GM23338 (cell line): ENCODE results near the gene MEF2A. TPM values are rescaled to one million over a fixed set of nuclear protein-coding genes. Genes with fewer than 3 reads are reported as not detected.

ENCODE experiments used
- ATAC-seq: fragments of 200-7000 bp; cut with Tn5 transposase; 3 replicates; pipeline ENCODE4 v1.9.1; 2020
- DNase-seq: peaks from one replicate; pipeline ENCODE4 v3.0.0-alpha.2; 2015; ENCODE audit warnings: low spot score
- H2AFZ ChIP-seq: fragments of 200-600 bp; sonication (generic); 2 replicates; pipeline ENCODE4 v1.8.0; 2016; ENCODE audit warnings: antibody characterized with exemption, mild to moderate bottlenecking, moderate library complexity
- H3F3A ChIP-seq: fragments of 200-600 bp; sonication (generic); replicated peaks from 2 replicates; pipeline ENCODE4 v1.8.0; 2017; ENCODE audit warnings: antibody characterized with exemption, mixed run types, low read depth
- H3K27ac ChIP-seq: fragments of 200-600 bp; sonication (generic); 2 replicates; pipeline ENCODE4 v1.6.1; 2016; ENCODE audit warnings: low read depth
- H3K27me3 ChIP-seq: fragments of 200-600 bp; sonication (generic); 2 replicates; pipeline ENCODE4 v1.8.0; 2016; ENCODE audit warnings: mild to moderate bottlenecking, mixed run types, moderate library complexity; ENCODE audit not compliant: insufficient read depth
- H3K36me3 ChIP-seq: fragments of 200-600 bp; sonication (generic); 2 replicates; pipeline ENCODE4 v1.8.0; 2016; ENCODE audit warnings: mild to moderate bottlenecking; ENCODE audit not compliant: insufficient read depth
- H3K4me1 ChIP-seq: fragments of 200-600 bp; sonication (generic); 2 replicates; pipeline ENCODE4 v1.8.0; 2016; ENCODE audit warnings: mild to moderate bottlenecking, moderate library complexity; ENCODE audit not compliant: insufficient read depth
- H3K4me2 ChIP-seq: fragments of 200-600 bp; sonication (generic); 2 replicates; pipeline ENCODE4 v1.7.1; 2017; ENCODE audit warnings: mixed run types
- H3K4me3 ChIP-seq: fragments of 200-600 bp; sonication (generic); 2 replicates; pipeline ENCODE4 v1.6.1; 2016; ENCODE audit warnings: mixed run types
- H3K79me2 ChIP-seq: fragments of 200-600 bp; sonication (generic); replicated peaks from 2 replicates; pipeline ENCODE4 v1.8.0; 2017; ENCODE audit warnings: mild to moderate bottlenecking; ENCODE audit not compliant: insufficient read depth
- H3K9me2 ChIP-seq: fragments of 200-600 bp; sonication (generic); 2 replicates; pipeline ENCODE4 v1.8.0; 2017; ENCODE audit not compliant: insufficient read depth
- H4K20me1 ChIP-seq: fragments of 200-600 bp; sonication (generic); replicated peaks from 2 replicates; pipeline ENCODE4 v1.8.0; 2017; ENCODE audit warnings: mild to moderate bottlenecking; ENCODE audit not compliant: insufficient read depth
- H3K27ac Mint-ChIP-seq: 2 replicates; pipeline ENCODE4 v1.8.0; 2020; ENCODE audit warnings: inconsistent platforms, mild to moderate bottlenecking, moderate library complexity, mixed read lengths
- H3K27me3 Mint-ChIP-seq: 3 replicates; pipeline ENCODE4 v1.8.0; 2022; ENCODE audit warnings: low read depth, mild to moderate bottlenecking, moderate library complexity, mixed read lengths, inconsistent platforms; ENCODE audit not compliant: insufficient read depth, poor library complexity
- H3K36me3 Mint-ChIP-seq: 3 replicates; pipeline ENCODE4 v1.8.0; 2021; ENCODE audit warnings: low read depth, mild to moderate bottlenecking, inconsistent platforms, moderate library complexity, mixed read lengths
- H3K4me1 Mint-ChIP-seq: 3 replicates; pipeline ENCODE4 v1.8.0; 2020; ENCODE audit warnings: mild to moderate bottlenecking, inconsistent platforms, mixed read lengths
- H3K4me3 Mint-ChIP-seq: 3 replicates; pipeline ENCODE4 v1.8.0; 2021; ENCODE audit warnings: moderate library complexity, mild to moderate bottlenecking, inconsistent platforms, mixed read lengths
- H3K9me3 Mint-ChIP-seq: 3 replicates; pipeline ENCODE4 v1.8.0; 2020; ENCODE audit warnings: moderate library complexity, mild to moderate bottlenecking, inconsistent platforms, mixed read lengths
- CREB1 ChIP-seq: fragments of 250-450 bp; sonication (Bioruptor Pico); IDR thresholded peaks from 2 replicates; pipeline ENCODE4 v1.5.0; 2020; ENCODE audit warnings: low read depth, mild to moderate bottlenecking, moderate library complexity
- CTCF ChIP-seq, 2 experiments: fragments of 200-600 bp in 1 of 2; sonication (generic) in 1 of 2; conservative IDR thresholded peaks; 2 replicates each; pipeline versions ENCODE4 v1.5.1 to v1.6.1; 2016 to 2017; ENCODE audit warnings: antibody characterized with exemption in 2 of 2, low read depth in 2 of 2, mild to moderate bottlenecking in 2 of 2, moderate library complexity in 1 of 2
- ETS1 ChIP-seq: IDR thresholded peaks from 2 replicates; pipeline ENCODE4 v1.6.1; 2016; ENCODE audit warnings: antibody characterized with exemption
- EZH2 ChIP-seq: fragments of 200-600 bp; sonication (generic); IDR thresholded peaks from one replicate; pipeline ENCODE4 v1.8.0; 2017; ENCODE audit warnings: antibody characterized with exemption, mild to moderate bottlenecking, low read depth; ENCODE audit not compliant: unreplicated experiment
- EZH2phosphoT487 ChIP-seq: fragments of 200-600 bp; sonication (generic); IDR thresholded peaks from one replicate; pipeline ENCODE4 v1.8.1; 2018; ENCODE audit warnings: antibody characterized with exemption; ENCODE audit not compliant: unreplicated experiment
- JUNB ChIP-seq: IDR thresholded peaks from one replicate; pipeline ENCODE4 v1.6.1; 2016; ENCODE audit warnings: antibody characterized with exemption; ENCODE audit not compliant: unreplicated experiment
- NANOG ChIP-seq: IDR thresholded peaks from 2 replicates; pipeline ENCODE4 v1.6.1; 2016; ENCODE audit warnings: antibody characterized with exemption, borderline replicate concordance
- POLR2AphosphoS5 ChIP-seq: IDR thresholded peaks from 2 replicates; pipeline ENCODE4 v1.6.1; 2016; ENCODE audit warnings: antibody characterized with exemption, low read depth
- STAT1 ChIP-seq: IDR thresholded peaks from one replicate; pipeline ENCODE4 v1.6.1; 2016; ENCODE audit warnings: antibody characterized with exemption; ENCODE audit not compliant: unreplicated experiment
- ZNF114 ChIP-seq: fragments of 250-450 bp; sonication (Bioruptor Pico); IDR thresholded peaks from 2 replicates; pipeline ENCODE4 v1.5.0; 2020; ENCODE audit warnings: mild to moderate bottlenecking, moderate library complexity
- ZNF331 ChIP-seq: fragments of 250-450 bp; sonication (Bioruptor Pico); IDR thresholded peaks from 2 replicates; pipeline ENCODE4 v1.5.0; 2020; ENCODE audit warnings: low read depth, mild to moderate bottlenecking, moderate library complexity
- ZNF462 ChIP-seq: fragments of 250-450 bp; sonication (Bioruptor Pico); IDR thresholded peaks from 2 replicates; pipeline ENCODE4 v1.5.0; 2020; ENCODE audit warnings: mild to moderate bottlenecking, moderate library complexity
- polyA plus RNA-seq: library from polyadenylated mRNA; unstranded; fragments of >200 nt; fragmentation: Nextera tagmentation; extraction: Ambion mirVana; gene quantifications from 2 replicates; pipeline ENCODE4 v1.2.1, GENCODE V29; 2016
- total RNA-seq: library from RNA; depleted of rRNA; stranded (reverse); fragments of >200 nt; shearing (Covaris generic); gene quantifications from 2 replicates; pipeline ENCODE4 v1.2.3, GENCODE V29; 2014
- TF ChIP-seq, protein P1 (sequence below): IDR thresholded peaks from one replicate; pipeline ENCODE4 v1.6.1; 2018; ENCODE audit warnings: antibody characterized with exemption; ENCODE audit not compliant: unreplicated experiment

MEF2A gene
- total and polyA plus RNA-seq, 2 experiments from 2014 or later: 20.3 to 42.3 TPM

DNA sequence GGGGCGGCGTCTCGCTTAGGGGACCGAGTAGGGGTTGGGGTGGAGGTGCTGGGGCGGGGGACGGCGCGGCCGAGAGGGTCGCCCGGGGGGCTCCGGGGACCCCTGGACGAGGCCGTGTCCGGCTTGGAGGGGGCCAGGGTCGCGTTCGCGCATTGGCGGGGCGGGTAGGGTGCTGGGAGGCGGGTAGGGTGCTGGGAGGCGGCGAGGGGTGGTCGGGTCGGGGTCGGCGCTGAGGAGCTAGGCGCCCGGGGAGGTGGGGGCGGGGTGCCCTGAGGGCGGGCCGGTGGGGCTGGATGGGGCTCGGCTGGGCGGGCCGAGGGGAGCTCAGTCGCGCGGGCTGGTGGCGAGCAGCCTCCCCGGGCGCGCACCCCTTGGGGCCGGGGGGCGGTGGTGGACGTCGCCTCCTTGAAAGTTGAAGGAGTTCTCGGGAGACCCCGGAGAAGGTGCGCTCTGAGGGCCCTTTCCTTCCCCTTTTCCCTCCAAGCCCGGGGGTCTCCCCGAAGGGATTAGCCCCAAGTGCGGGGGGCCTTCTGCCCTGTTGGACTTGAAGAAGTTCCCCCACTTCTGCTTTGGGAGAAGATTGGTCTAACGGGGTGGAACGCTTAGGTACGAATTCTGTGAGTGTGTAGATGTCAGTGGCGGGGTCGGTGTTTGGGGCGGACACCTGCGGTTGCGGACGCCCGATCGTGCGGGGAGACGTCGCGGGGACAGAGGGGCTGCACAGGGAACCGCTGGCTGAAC is 543 bp downstream of the MEF2A start:
- Mint-ChIP-seq H3K9me3 (no peaks in the 10 kb centered on the region), H3K4me3 (peak overlapping the region; percentile 96), H3K4me1 (peaks cover 51% of the 10 kb centered on the region), H3K36me3 (no peaks in the 10 kb centered on the region), H3K27ac (peak overlapping the region; percentile 78), H3K27me3 (peaks cover 10% of the 10 kb centered on the region)
- Histone ChIP-seq H3K4me1 (peaks cover 48% of the 10 kb centered on the region), H3K27me3 (no peaks in the 10 kb centered on the region), H3K36me3 (no peaks in the 10 kb centered on the region), H3K79me2 (peaks cover 49% of the 10 kb centered on the region), H3K9me2 (no peaks in the 10 kb centered on the region), H3K27ac (peak overlapping the region; percentile 95; the same call in 1 of the 2 replicates), H3K4me3 (peak overlapping the region; percentile 82), H2AFZ (no peak overlapping the region; the same call in 1 of the 2 replicates), H4K20me1 (peaks cover 9% of the 10 kb centered on the region; the same call in 1 of the 2 replicates), H3K4me2 (peak overlapping the region; percentile 88), H3F3A (no peaks in the 10 kb centered on the region; the same call in 1 of the 2 replicates)
- DNase-seq (peak; percentile 39), ATAC-seq (peak; percentile 24)
- TF ChIP-seq ZNF462 (CRISPR knock-in tag): no peak
- no peak for TF ChIP-seq CREB1 (CRISPR knock-in tag)
- TF ChIP-seq, protein P1, sequence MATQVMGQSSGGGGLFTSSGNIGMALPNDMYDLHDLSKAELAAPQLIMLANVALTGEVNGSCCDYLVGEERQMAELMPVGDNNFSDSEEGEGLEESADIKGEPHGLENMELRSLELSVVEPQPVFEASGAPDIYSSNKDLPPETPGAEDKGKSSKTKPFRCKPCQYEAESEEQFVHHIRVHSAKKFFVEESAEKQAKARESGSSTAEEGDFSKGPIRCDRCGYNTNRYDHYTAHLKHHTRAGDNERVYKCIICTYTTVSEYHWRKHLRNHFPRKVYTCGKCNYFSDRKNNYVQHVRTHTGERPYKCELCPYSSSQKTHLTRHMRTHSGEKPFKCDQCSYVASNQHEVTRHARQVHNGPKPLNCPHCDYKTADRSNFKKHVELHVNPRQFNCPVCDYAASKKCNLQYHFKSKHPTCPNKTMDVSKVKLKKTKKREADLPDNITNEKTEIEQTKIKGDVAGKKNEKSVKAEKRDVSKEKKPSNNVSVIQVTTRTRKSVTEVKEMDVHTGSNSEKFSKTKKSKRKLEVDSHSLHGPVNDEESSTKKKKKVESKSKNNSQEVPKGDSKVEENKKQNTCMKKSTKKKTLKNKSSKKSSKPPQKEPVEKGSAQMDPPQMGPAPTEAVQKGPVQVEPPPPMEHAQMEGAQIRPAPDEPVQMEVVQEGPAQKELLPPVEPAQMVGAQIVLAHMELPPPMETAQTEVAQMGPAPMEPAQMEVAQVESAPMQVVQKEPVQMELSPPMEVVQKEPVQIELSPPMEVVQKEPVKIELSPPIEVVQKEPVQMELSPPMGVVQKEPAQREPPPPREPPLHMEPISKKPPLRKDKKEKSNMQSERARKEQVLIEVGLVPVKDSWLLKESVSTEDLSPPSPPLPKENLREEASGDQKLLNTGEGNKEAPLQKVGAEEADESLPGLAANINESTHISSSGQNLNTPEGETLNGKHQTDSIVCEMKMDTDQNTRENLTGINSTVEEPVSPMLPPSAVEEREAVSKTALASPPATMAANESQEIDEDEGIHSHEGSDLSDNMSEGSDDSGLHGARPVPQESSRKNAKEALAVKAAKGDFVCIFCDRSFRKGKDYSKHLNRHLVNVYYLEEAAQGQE: no peak
- no peak for TF ChIP-seq NANOG
- TF ChIP-seq ZNF114: no peak
- no peak for TF ChIP-seq STAT1
- no peak for TF ChIP-seq POLR2AphosphoS5
- TF ChIP-seq CTCF (conservative IDR thresholded peaks at IDR 0.05; ENCODE audit: low read depth in 2 of 2): no peak
- no peak for TF ChIP-seq EZH2
- TF ChIP-seq ZNF331 (CRISPR knock-in tag): no peak
- TF ChIP-seq JUNB: no peak
- no peak for TF ChIP-seq EZH2phosphoT487
- no peak for TF ChIP-seq ETS1
